HL-60 (cell line): ENCODE data around the gene ONECUT1.
A peak's percentile ranks its signal among the peaks of the same experiment; 100 is the strongest.

Experiments used
- DNase-seq, 2 experiments: peaks; one replicate each; pipeline ENCODE4 v3.0.0-alpha.2; 2010 to 2020; ENCODE audit warnings: low read depth in 1 of 2, low spot score in 1 of 2
- H3K27ac ChIP-seq: fragments of 250-450 bp; sonication (Bioruptor Pico); replicated peaks from 2 replicates; pipeline ENCODE4 v1.5.1; 2020; ENCODE audit warnings: mild to moderate bottlenecking, moderate library complexity
- H3K27me3 ChIP-seq: fragments of 250-450 bp; sonication (Bioruptor Pico); 2 replicates; pipeline ENCODE4 v1.5.1; 2021; ENCODE audit warnings: mild to moderate bottlenecking, moderate library complexity; ENCODE audit not compliant: insufficient read depth, poor library complexity, severe bottlenecking
- H3K4me3 ChIP-seq: replicated peaks from 2 replicates; pipeline ENCODE4 v1.5.1; 2011; ENCODE audit warnings: mild to moderate bottlenecking, control low read depth, low read length; ENCODE audit not compliant: insufficient read depth
- CTCF ChIP-seq: IDR thresholded peaks from one replicate; pipeline ENCODE4 v1.5.1; 2011; ENCODE audit warnings: low read length, control low read depth, inconsistent platforms; ENCODE audit not compliant: insufficient read depth
- GABPA ChIP-seq: IDR thresholded peaks from 2 replicates; pipeline ENCODE4 v1.6.1; 2012; ENCODE audit warnings: low read depth
- POLR2AphosphoS5 ChIP-seq: IDR thresholded peaks from 2 replicates; pipeline ENCODE4 v1.6.1; 2012; ENCODE audit warnings: low read depth
- REST ChIP-seq: IDR thresholded peaks from 2 replicates; pipeline ENCODE4 v1.6.1; 2012; ENCODE audit warnings: low read depth; ENCODE audit not compliant: insufficient replicate concordance
- SPI1 ChIP-seq: IDR thresholded peaks from 2 replicates; pipeline ENCODE4 v1.6.1; 2012; ENCODE audit warnings: low read depth, mild to moderate bottlenecking, borderline replicate concordance

ONECUT1 gene

GRCh38 chr15:52714968-52715367 is 75.2 kb downstream of the ONECUT1 start:
- Histone ChIP-seq H3K27me3 (no peaks in the 10 kb centered on the region), H3K27ac (no peak overlapping the region), H3K4me3 (no peak overlapping the region)
- TF ChIP-seq REST: no peak
- peak; percentile 93 for TF ChIP-seq SPI1
- peak; percentile 83 for TF ChIP-seq POLR2AphosphoS5
- no peak for TF ChIP-seq GABPA
- TF ChIP-seq CTCF: no peak
- DNase-seq: peak; percentile 57 to 74

GRCh38 chr15:52710708-52711389 is 79.3 kb downstream of the ONECUT1 start:
- H3K27ac ChIP-seq: no peak overlapping the region
- DNase-seq: no peak
- no peak overlapping the region for H3K4me3 ChIP-seq
- no peak for TF ChIP-seq CTCF
- TF ChIP-seq GABPA: no peak
- no peak for TF ChIP-seq REST
- TF ChIP-seq SPI1: no peak
- TF ChIP-seq POLR2AphosphoS5: no peak
- no peaks in the 10 kb centered on the region for H3K27me3 ChIP-seq

- TF ChIP-seq GABPA (no peak), REST (no peak), POLR2AphosphoS5 (no peak), CTCF (no peak), SPI1 (no peak)
- Histone ChIP-seq H3K27me3 (no peaks in the 10 kb centered on the region), H3K4me3 (no peak overlapping the region), H3K27ac (no peak overlapping the region)
- DNase-seq: no peak
Measured at GRCh38 chr15:52710050-52710707, 80.0 kb downstream of the ONECUT1 start.
